ENCODE measurements around the gene RGS12. TPM values are rescaled to one million over a fixed set of nuclear protein-coding genes. Genes with fewer than 3 reads are reported as not detected.
A peak's percentile ranks its signal among the peaks of the same experiment; 100 is the strongest.

The RGS12 gene
- total and polyA plus RNA-seq, 2 donors (not counting 1 experiment from before 2014, with no cell fraction given) = 3.5 to 13.9 TPM

GRCh38 chr4:3284734-3285557, 7.9 kb upstream of the RGS12 start:
- peaks cover 15% of the 10 kb centered on the region for H3K4me1 Mint-ChIP-seq
- no peaks in the 10 kb centered on the region for H3K79me2 ChIP-seq (ENCODE audit: control insufficient read depth, insufficient read depth, low read length)
- peaks cover 0 to 13% (median 3%) of the 10 kb centered on the region in 3 donors for H3K9me3 ChIP-seq (ENCODE audit: control extremely low read depth in 1 of 3, control insufficient read depth in 2 of 3, insufficient read depth in 1 of 3, low read length in 2 of 3)
- peaks cover 13 to 16% of the 10 kb centered on the region in 2 donors for H3K4me1 ChIP-seq (ENCODE audit: control insufficient read depth in 2 of 2, insufficient read depth in 2 of 2, low read length in 2 of 2)
- H3K4me3 ChIP-seq (ENCODE audit: control extremely low read depth in 1 of 5, extremely low read depth in 1 of 5, insufficient read depth in 1 of 5, low read depth in 2 of 5, low read length in 4 of 5) = no peak overlapping the region
- peaks cover 0 to 12% (median 2%) of the 10 kb centered on the region in 4 experiments for H3K27me3 ChIP-seq (replicated peaks in 1 of 4; ENCODE audit: control extremely low read depth in 1 of 4, control insufficient read depth in 3 of 4, insufficient read depth in 4 of 4, low read length in 3 of 4)
- H3K27ac Mint-ChIP-seq = no peak overlapping the region
- ChIA-PET CTCF (interaction anchor here (0.7 kb wide), 1 partner anchor 248 kb away, joined by 3 read pairs; no protein-coding TSS in a partner anchor), POLR2A (no interaction called here)
- H3K27me3 Mint-ChIP-seq = peaks cover 8% of the 10 kb centered on the region
- no peaks in the 10 kb centered on the region for H3K36me3 ChIP-seq (replicated peaks in 1 of 2; ENCODE audit: control extremely low read depth in 1 of 2, control insufficient read depth in 1 of 2, extremely low read depth in 1 of 2, insufficient read depth in 2 of 2, low read length in 1 of 2)
- H3K4me3 Mint-ChIP-seq = no peak overlapping the region
- 93% methylated on average over 23 of the region's 24 CpGs for WGBS (ENCODE audit: insufficient coverage)
- peaks cover 4% of the 10 kb centered on the region for H3K9me3 Mint-ChIP-seq (ENCODE audit: insufficient read depth)
- no peak overlapping the region for H2AFZ ChIP-seq (ENCODE audit: insufficient read depth, low read depth, low read length, poor library complexity, severe bottlenecking)
- TF ChIP-seq EZH2 (IDR thresholded peaks at IDR 0.05; ENCODE audit: borderline replicate concordance, insufficient read depth, low read depth, low read length, poor library complexity, severe bottlenecking) (no peak), CTCF (IDR thresholded peaks at IDR 0.05) (no peak)
- intact Hi-C loops (cut with micrococcal nuclease) = loop anchor here (5.0 kb wide), 1 partner anchor 238 kb away; no protein-coding TSS in a partner anchor
- no peaks in the 10 kb centered on the region for H4K20me1 ChIP-seq (ENCODE audit: control insufficient read depth, insufficient read depth, low read length, poor library complexity, severe bottlenecking)
- ATAC-seq (ENCODE audit: low read depth) = no peak
- H3K4me2 ChIP-seq (replicated peaks; ENCODE audit: low read depth, low read length, poor library complexity, severe bottlenecking) = peak overlapping the region; percentile 69
- no peak overlapping the region for H3K27ac ChIP-seq (ENCODE audit: low read length in 2 of 2)
- DNase-seq = peak; percentile 17
- no peak overlapping the region for H3K9ac ChIP-seq (ENCODE audit: low read length)

All from B cell (primary cell).